Airway epithelial cell (primary cell): ENCODE measurements around the gene PPA2. TPM values are rescaled to one million over a fixed set of nuclear protein-coding genes. Genes with fewer than 3 reads are reported as not detected.

ENCODE experiments used
- total RNA-seq: library from RNA; depleted of rRNA; stranded (reverse); fragments of >200 nt; gene quantifications from 2 replicates; pipeline ENCODE4 v1.2.3, GENCODE V29; 2015

PPA2 gene
- 138 and 148 TPM in 2 replicates for total RNA-seq

DNA sequence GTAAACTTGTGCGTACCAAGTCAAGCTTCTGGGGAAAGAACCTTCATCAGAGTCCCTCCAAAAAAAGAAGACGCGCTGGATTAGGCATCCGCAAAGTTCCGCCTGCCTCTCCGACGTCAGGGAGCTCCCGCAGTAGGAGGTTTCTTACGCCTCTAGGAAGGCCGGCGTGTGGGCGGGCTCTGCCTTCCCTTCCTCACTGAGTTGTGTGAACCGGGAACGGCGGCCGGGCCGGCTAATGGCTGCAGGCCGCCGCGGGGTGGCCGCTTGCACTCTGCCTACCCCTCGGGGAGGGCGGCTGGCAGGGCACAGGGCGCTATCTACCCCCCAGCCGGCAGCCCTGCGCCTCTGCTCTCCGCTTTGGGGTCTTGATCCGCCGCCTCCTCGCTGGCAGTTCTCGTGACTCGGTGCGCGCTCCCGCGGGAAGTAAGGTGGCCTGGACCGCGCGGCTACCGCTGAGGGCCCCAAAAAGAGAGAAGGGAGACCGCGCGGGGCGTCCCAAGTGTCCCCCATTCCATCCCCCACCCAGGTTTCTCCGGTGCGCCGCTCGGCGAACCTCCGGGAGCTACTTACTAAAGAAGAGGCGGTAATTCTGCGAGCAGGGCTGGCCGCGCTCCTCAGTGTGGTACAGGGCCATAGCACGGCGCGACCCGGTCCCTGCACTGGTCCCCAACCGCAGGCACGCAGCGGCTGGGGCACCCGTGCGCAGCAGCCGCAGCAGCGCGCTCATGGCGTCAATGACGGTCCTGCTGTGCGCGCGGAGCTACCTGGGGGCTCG, at the start of gene PPA2:
PPA2 (minus strand) TSS at position 739 of the 775 bp plus-strand sequence; CDS start at position 727, 12 bp downstream.

Other genes starting within 250 kb of the PPA2 start
- under 0.01 TPM in 1 of 2 replicates, not detected in the other for gene ARHGEF38, start 78.6 kb upstream of the PPA2 start, total RNA-seq
- gene INTS12, start 234.6 kb upstream of the PPA2 start, total RNA-seq, result 18.6 and 21.7 TPM in 2 replicates
- gene GSTCD, start 234.7 kb upstream of the PPA2 start, total RNA-seq, result 11.1 and 17.9 TPM in 2 replicates